Skeletal muscle cell (primary cell): ENCODE data around the gene CADM2.
A peak's percentile ranks its signal among the peaks of the same experiment; 100 is the strongest.
"Not testable (repeated sequence)": the region's sequence is repeated elsewhere in the genome, so short reads cannot be mapped to it uniquely, and the experiment has no call there.

Experiments used
- DNase-seq: peaks from one replicate; pipeline ENCODE4 v3.0.0-alpha.2; 2010; ENCODE audit warnings: low read depth
- H3K4me3 ChIP-seq: 2 replicates; pipeline ENCODE4 v1.5.1; 2011; ENCODE audit warnings: low read depth, mild to moderate bottlenecking, control low read depth, low read length, moderate library complexity

CADM2 gene

DNA sequence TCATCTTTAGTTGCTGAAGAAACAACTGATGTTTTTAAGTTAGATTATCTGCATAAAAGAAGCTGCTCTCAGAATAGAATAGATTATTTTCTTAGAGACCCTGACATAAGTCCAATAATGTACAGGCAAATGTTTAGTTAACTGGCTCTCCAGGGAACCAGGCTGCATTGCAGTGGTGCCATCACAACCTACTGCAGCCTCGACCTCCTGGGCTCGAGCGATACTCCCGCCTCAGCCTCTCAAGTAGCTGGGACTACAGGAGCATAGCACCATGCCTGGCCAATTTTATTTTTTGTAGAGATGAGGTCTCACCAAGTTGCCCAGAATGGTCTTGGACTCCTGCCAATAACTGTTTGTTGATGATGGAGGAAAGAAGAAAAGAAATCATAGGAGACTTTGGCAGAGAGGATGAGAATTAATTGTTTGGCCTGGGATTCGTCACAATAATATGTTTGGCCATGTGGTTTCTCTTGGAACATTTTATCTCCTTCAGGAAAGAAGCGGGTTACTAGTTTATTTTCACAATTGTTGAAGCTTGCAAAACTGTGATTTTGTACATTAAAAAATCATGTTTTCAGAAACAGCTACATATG is 429.2 kb downstream of the CADM2 start:
- no peak for DNase-seq
- H3K4me3 ChIP-seq = no peak overlapping the region

DNA sequence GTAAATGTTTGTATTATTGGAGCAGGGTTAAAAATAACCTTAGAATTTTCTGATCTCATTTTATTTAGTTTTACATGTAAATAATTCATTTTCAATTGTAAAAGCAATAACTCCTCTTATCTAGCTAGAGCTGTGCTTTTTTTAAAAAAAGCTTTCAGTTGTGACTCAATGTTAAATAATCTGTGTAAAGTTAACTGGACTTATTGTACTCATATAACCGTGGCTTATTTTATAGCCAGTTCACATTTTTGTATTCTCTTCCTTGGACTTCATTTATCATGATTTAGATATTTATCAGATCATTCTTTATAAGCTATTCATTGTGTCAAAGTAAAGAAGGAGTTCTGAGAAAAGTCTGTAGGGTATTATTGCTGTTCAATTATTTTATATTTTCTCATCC is 435.6 kb downstream of the CADM2 start:
- no peak for DNase-seq

DNA sequence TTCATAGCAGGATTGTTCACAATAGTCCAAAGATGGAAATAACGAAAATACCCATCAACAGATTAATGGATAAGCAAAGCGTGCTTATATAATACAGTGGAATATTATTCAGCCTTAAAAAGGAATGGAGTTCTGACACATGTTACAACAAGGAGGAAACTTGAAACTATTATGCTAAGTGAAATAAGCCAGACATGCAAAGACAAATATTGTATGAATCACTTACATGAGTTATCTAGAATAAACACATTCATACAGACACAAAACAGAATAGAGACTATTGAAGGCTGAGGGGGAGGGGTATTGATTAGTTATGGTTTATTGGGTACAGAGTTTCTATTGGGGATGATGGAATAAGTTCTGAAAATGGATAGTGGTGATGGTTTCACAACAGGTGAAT is 438.6 kb downstream of the CADM2 start:
- no peak for DNase-seq
- H3K4me3 ChIP-seq = no peak overlapping the region

More for the DNA sequence above, 435.6 kb downstream of the CADM2 start:
- no peak overlapping the region for H3K4me3 ChIP-seq

DNA sequence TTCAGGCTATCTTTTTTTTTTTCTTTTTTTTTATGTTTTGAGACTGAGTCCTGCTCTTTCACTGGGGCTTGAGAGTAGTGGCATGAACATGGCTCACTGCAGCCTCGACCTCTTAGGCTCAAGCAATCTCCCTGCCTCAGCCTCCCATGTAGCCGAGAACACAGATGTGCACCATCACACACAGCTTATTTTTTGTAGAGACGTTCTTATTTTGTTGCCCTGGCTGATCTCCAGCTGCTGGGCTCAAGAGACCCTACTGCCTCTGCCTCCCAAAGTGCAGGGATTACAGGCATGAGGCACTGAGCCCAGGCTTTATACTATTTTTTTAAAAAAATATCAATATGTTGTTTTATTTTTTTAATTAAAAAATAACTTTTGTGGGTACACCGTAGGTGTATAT is 467.3 kb downstream of the CADM2 start:
- no peak overlapping the region for H3K4me3 ChIP-seq
- no peak for DNase-seq

DNA sequence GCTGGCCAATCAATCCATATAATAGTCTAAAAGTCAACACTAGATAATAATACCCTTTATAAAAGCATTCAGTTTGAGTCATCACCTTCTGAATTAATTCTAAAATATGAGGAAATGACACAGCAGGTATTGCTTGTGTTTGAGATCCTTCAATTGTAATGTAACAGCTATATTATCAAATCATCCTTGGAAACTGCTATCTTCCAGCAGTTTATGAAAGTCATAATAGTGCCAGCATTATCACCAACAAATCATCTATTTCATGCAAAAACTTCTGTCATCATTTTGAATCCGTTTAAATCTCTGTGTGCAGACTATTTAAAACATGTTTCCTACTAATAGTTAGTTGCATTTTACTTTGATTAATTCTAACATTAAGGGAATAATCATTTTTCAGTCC is 468.7 kb downstream of the CADM2 start:
- no peak overlapping the region for H3K4me3 ChIP-seq
- DNase-seq = no peak

DNA sequence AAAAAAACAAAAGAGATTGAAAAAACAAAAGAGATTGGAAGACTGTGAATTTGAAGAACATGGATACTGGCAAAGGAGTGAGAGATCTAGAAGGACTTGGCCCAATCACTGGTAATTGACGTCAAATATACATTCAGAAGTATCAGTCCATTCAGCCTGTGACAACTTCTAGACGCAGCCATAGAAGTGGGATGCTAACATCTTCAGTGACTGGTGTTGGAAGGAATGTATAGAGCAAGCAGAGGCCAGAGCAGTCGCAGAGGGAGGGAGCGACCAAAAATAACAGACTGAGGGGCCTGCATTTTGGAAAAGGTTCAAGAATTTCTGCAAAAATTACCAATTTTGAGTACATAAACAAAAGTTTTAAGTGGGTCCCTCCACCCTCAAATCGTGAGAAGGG is 473.3 kb downstream of the CADM2 start:
- no peak overlapping the region for H3K4me3 ChIP-seq
- no peak for DNase-seq

DNA sequence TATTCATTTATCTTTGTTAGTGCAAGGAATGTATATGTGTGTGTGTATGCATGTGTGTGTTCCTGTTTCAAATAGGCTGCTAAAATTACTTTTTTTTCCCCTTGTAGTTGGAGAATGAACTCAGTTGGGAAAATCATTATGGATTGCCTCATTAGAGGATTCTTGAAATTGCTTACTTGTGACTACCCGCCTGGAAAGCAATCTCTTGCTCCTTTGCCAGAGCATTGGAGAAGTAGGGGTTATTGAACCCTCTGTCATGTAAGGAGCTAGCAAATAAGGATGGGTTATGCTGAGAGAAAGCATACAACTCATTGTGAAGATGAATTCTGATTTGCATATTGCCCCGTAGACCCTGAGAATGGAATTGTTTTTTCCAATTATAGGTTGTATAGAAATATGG is 474.5 kb downstream of the CADM2 start:
- no peak overlapping the region for H3K4me3 ChIP-seq
- no peak for DNase-seq

DNA sequence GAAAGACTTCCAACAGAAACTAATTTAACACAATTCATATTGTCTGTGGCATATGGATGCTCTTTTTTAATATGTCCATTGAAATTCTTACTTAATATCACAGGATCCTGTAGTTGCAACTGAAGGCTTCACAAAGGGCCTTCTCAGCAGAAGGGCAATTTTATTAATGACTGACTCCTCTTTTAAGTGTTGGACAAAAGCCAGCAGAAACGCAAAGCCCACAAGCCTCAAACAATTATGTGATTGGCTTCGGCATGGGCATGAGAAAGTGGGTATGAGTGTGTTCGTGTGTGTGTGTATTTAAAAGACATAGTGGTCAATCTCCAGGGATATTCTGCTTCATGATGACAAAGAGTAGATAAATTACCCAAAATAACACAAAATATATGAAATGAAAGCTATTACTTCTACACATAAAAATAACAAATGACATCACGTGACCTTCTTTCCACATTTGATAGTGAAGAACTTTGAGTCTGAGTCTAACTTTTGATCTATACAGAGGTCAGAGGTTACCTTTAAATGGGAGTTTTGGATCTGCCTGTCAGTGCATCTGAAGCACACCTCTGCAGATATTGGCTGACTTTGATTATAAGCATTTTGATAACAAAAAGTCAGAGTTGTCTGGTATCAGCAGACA is 496.9 kb downstream of the CADM2 start:
- no peak overlapping the region for H3K4me3 ChIP-seq
- DNase-seq = no peak

DNA sequence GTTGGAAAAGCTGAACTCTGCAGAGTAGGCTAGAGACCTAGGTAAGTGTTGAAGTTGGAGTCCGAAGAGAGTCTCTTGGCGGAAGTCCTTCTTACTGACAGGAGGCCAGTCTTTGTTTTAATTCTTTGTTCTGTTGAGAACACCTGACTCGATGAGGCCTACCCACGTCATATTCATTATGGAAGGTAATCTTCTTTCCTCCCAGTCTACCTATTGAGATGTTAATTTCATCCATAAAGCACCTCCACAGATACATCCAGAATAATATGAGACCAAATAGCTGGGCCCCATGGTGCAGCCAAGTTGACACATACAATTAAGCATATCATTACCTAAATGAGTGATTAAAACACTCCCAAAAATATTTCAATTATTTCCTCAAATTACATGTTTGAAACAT is 515.5 kb downstream of the CADM2 start:
- no peak for DNase-seq
- H3K4me3 ChIP-seq = no peak overlapping the region

DNA sequence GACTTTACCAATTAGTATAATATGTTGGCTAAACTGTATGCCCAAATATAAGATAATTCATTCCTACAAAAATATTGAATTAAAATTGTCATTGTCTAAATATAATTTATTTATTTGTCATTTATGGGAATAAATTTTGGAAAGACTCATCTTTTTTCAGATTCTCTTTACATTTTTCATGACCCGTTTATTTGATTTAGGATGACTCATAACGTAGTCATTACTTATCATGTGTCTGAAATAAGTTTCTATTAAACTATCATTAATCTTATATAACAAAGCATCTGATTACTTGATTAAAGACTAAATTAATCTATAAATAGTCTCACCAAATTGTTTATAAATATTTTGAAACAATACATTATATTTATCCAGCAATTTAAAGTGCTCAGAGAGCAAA is 516.6 kb downstream of the CADM2 start:
- H3K4me3 ChIP-seq = no peak overlapping the region
- DNase-seq = no peak

DNA sequence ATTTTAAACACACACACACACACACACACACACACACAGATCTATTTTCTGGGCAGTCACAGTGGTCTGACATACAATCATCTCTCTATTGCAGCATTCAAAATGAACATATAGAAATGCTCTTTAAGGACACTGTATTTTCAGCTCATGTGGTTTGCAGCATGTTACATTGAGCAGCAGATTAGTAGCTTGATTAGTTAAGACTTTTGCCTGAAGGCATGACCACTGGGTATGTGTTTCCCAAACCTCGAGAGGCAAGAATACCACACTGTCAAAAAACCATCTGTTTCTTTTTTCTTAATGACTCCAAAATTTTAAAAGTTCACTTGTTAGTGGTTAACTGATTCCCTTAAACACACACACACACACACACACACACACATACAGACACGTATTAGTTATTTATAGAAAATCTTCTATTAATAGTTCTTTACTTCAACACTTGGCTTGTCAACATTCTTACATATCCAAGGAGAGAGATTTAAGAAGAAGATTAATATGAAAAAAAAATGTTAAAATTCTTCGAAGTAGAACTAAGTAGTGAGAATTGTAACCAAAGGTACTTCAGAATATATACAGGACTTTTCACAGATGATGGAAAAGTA is 518.2 kb downstream of the CADM2 start:
- H3K4me3 ChIP-seq = no peak overlapping the region
- no peak for DNase-seq

DNA sequence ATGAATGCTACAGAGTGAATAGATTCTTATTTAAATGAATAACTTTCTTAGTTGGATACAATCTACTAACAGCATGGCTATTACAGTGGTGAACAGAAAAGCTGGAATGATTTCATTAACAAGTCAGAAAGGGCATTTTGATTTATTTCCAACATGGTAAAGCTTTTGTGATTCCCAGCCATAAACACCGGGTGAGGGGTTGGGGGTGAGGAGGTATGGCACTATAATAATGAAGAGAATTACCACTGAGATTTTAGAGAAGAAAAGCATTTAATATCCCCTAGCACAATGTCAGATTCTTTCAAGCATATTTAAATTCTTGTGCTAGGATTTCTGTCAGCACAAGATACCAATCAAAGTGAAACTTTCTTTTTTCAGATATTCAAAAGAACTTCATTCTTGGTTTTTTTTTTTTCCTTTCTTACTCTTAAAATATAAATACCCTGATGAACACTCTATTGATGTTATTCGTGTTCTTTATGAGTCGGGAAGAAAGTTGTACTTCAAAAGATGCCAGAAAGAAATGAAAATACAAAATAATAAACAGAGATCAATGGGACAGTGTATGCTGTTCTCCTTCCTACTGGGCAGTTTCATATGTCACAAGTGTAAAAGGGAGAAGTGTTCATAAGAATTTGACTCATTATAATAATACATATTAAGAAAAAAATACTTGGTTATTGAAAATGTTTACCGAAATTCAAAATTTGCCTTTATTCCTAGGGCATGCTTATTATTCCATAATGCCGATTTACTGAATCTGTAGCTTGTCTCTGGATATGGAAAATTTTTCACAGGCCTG is 522.8 kb downstream of the CADM2 start:
- H3K4me3 ChIP-seq = no peak overlapping the region
- DNase-seq = no peak

DNA sequence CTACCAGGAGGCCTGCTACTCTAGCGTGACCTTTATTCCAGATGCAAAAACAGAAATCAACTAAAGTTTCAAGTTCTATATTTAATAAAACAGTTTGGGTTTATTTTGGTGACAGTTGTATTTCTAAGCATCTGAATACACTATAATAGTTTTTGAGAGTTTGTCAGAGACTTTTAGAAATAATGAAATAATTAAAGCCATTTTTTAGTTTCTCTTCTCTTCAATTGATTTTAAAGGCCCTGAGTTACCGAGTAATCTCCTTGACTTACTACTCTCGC is 523.4 kb downstream of the CADM2 start:
- no peak for DNase-seq
- H3K4me3 ChIP-seq = no peak overlapping the region

DNA sequence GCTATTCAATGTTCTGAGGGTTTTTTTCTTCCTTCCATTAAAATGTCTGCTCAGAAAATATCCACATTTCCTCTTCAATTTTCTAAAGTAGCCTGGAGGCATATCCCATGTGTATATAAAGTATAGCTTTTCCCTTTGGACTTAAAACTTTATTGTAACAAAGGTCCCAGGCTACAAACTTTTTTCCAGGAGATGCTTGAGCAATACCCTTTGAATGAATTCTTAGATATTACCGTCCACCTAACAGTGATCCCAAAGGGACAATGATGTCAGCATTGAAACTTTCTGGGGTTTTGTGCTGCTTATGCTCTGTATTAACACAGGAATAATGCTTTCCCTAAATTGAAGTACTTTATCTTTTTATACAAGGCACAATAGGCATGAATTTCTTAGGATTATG is 525.2 kb downstream of the CADM2 start:
- peak; percentile 4 for DNase-seq
- H3K4me3 ChIP-seq = no peak overlapping the region

DNA sequence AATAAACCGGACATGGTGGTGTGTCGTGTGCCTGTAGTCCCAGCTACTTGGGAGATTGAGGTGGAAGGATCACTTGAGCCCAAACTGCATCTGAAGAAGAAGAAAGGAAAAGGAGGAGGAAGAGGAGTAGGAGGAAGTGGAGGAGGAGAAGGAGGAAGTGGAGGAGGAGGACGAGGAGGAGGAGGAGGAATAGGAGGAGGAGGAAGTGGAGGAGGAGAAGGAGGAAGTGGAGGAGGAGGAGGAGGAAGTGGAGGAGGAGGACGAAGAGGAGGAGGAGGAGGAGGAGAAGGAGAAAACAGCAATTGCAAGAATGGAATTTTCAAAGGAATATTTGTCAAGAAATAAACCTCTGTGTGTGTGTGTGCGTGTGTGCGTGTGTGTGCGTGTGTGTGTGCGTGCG is 528.6 kb downstream of the CADM2 start:
- no peak for DNase-seq

DNA sequence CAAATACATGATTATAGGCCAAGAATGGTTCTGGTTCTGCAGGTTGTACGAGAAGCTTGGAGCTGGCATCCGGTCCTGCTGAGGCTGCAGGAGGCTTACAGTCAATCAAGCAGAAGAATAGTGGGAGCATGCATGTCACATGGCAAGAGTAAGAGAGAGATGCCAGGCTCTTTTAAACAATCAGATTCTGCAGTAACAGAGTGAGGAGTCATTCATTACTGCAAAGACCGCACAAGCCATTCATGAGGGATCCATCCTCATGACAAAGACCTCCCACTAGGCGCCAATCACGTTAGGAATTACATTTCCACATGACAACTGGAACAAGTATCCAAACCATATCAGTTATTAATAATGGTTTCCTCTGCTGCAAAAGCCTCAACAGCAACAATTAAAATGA is 536.8 kb downstream of the CADM2 start:
- no peak overlapping the region for H3K4me3 ChIP-seq
- no peak for DNase-seq

More for the DNA sequence above, 528.6 kb downstream of the CADM2 start:
- no peak overlapping the region for H3K4me3 ChIP-seq

DNA sequence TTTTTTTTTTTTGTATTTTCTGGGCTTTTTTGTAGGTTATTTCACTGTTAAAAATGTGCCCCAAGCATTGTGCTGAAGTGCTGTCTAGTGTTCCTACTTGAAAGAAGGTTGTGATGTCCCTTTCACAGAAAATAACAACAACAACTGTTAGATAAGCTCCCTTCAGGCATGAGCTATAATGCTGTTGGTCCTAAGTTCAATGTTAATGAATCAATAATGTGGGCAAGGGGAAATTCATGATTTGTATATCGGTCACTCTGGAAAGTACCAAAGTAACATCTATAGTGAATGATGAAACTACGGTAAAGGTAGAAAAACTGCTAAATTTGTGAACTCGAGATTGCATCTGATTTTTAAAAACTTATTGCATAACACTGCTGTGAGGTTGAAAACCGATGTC is 539.4 kb downstream of the CADM2 start:
- DNase-seq = no peak
- H3K4me3 ChIP-seq = no peak overlapping the region

DNA sequence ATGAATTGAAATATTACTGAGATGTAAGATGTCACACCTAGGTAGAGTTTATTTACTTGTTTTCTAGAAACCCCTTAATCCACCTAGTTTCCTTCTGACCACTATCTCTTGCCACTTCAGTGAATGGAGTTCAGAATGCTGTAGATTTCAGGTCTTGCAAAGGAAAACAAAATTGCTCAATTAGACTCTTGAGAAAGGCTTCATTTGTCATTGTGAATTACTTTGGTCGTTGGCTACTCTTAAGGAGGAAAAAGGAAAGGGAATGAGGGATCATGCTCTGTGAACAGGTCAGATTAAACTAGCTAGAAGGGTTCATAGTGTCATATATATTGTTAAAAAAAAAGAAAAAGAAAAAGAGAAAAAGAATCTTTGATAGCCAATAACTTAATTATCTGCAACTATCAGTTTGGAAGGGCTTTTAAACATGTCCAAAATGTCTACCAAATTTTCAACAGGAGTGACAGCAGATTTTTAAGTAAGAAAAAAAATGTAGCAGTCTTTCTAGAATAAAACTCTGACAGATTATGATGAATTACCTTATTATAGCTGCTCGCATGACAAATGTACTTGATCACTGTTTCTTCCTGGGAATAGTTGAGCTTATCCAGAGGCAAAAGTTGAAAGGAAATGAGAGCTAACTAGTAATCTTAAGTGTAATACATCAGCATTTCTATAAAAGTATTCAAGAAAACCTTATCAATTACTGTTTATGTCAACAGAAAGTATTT is 543.5 kb downstream of the CADM2 start:
- DNase-seq = no peak
- no peak overlapping the region for H3K4me3 ChIP-seq

DNA sequence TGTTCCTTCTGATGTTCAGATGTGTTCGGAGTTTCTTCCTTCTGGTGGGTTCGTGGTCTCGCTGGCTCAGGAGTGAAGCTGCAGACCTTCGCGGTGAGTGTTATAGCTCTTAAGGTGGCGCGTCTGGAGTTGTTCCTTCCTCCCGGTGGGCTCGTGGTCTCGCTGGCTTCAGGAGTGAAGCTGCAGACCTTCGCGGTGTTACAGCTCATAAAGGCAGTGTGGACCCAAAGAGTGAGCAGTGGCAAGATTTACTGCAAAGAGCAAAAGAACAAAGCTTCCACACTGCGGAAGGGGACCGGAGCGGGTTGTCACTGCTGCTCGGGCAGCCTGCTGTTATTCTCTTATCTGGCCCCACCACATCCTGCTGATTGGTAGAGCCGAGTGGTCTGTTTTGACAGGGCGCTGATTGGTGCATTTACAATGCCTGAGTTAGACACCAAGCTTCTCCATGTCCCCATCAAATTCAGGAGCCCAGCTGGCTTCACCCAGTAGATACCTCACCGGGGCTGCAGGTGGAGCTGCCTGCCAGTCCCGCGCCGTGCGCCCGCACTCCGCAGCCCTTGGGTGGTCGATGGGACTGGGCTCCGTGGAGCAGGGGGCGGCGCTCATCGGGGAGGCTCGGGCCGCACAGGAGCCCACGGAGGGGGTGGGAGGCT is 545.5 kb downstream of the CADM2 start:
- not testable (repeated sequence) for H3K4me3 ChIP-seq, DNase-seq
